ENCODE results near the gene AQP12B. TPM values are rescaled to one million over a fixed set of nuclear protein-coding genes. Genes with fewer than 3 reads are reported as not detected.

Gene AQP12B
- total RNA-seq, 2 donors from 2014 or later, result 7.9 to 9.6 TPM

GRCh38 chr2:240646900-240647502 is 35.7 kb downstream of the AQP12B start:
- no peak for TF ChIP-seq CTCF (IDR thresholded peaks at IDR 0.05)
- no peaks in the 10 kb centered on the region for H3K4me1 ChIP-seq
- H3K4me3 ChIP-seq, result no peak overlapping the region
- no peaks in the 10 kb centered on the region for H3K27me3 ChIP-seq
- H3K9ac ChIP-seq (ENCODE audit: low read depth in 2 of 2, low read length in 2 of 2), result no peak overlapping the region
- no peak for DNase-seq
- H3K36me3 ChIP-seq, result no peaks in the 10 kb centered on the region
- intact Hi-C loops (cut with DNase I), result no loop called here
- H3K27ac ChIP-seq, result no peak overlapping the region
- no peaks in the 10 kb centered on the region for H3K9me3 ChIP-seq

- H3K27ac ChIP-seq, result no peak overlapping the region
- TF ChIP-seq CTCF (IDR thresholded peaks at IDR 0.05), result no peak
- H3K9me3 ChIP-seq, result no peaks in the 10 kb centered on the region
- H3K4me3 ChIP-seq, result no peak overlapping the region
- no peaks in the 10 kb centered on the region for H3K27me3 ChIP-seq
- H3K36me3 ChIP-seq, result no peaks in the 10 kb centered on the region
- no peaks in the 10 kb centered on the region for H3K4me1 ChIP-seq
- DNase-seq, result no peak
- intact Hi-C loops (cut with DNase I), result no loop called here
- no peak overlapping the region for H3K9ac ChIP-seq (ENCODE audit: low read depth in 2 of 2, low read length in 2 of 2)
Measured at GRCh38 chr2:240646176-240646899, 36.3 kb downstream of the AQP12B start.

- Histone ChIP-seq H3K27ac (no peak overlapping the region), H3K27me3 (no peaks in the 10 kb centered on the region), H3K9ac (ENCODE audit: low read depth in 2 of 2, low read length in 2 of 2) (no peak overlapping the region), H3K9me3 (no peaks in the 10 kb centered on the region), H3K4me1 (no peaks in the 10 kb centered on the region), H3K4me3 (no peak overlapping the region), H3K36me3 (no peaks in the 10 kb centered on the region)
- intact Hi-C loops (cut with DNase I), result no loop called here
- TF ChIP-seq CTCF (IDR thresholded peaks at IDR 0.05), result no peak
- DNase-seq, result no peak
Measured at GRCh38 chr2:240645801-240646175, 36.9 kb downstream of the AQP12B start.

GRCh38 chr2:240645346-240645745 is 37.3 kb downstream of the AQP12B start:
- H3K9me3 ChIP-seq, result no peaks in the 10 kb centered on the region
- H3K36me3 ChIP-seq, result no peaks in the 10 kb centered on the region
- intact Hi-C loops (cut with DNase I), result no loop called here
- no peak overlapping the region for H3K27ac ChIP-seq
- no peak for TF ChIP-seq CTCF (IDR thresholded peaks at IDR 0.05)
- H3K9ac ChIP-seq (ENCODE audit: low read depth in 2 of 2, low read length in 2 of 2), result no peak overlapping the region
- H3K4me1 ChIP-seq, result no peaks in the 10 kb centered on the region
- DNase-seq, result no peak
- no peak overlapping the region for H3K4me3 ChIP-seq
- H3K27me3 ChIP-seq, result no peaks in the 10 kb centered on the region

- no peaks in the 10 kb centered on the region for H3K27me3 ChIP-seq
- DNase-seq, result no peak
- H3K9ac ChIP-seq (ENCODE audit: low read depth in 2 of 2, low read length in 2 of 2), result no peak overlapping the region
- H3K4me1 ChIP-seq, result no peaks in the 10 kb centered on the region
- no peak overlapping the region for H3K27ac ChIP-seq
- TF ChIP-seq CTCF (IDR thresholded peaks at IDR 0.05), result no peak
- intact Hi-C loops (cut with DNase I), result no loop called here
- H3K36me3 ChIP-seq, result no peaks in the 10 kb centered on the region
- H3K9me3 ChIP-seq, result no peaks in the 10 kb centered on the region
- no peak overlapping the region for H3K4me3 ChIP-seq
Measured at GRCh38 chr2:240644859-240645301, 37.8 kb downstream of the AQP12B start.
